HEK293T (cell line): ENCODE results near the gene NTN3.

Source experiments
- ARNT ChIP-seq: fragments of 450-650 bp; IDR thresholded peaks from 2 replicates; pipeline ENCODE4 v1.6.1; 2017; ENCODE audit warnings: mild to moderate bottlenecking
- BHLHE40 ChIP-seq: fragments of 450-650 bp; IDR thresholded peaks from 2 replicates; pipeline ENCODE4 v1.6.1; 2016; ENCODE audit warnings: mild to moderate bottlenecking, moderate library complexity, borderline replicate concordance
- CTBP1 ChIP-seq: fragments of 450-650 bp; IDR thresholded peaks from 2 replicates; pipeline ENCODE4 v1.6.1; 2016; ENCODE audit warnings: borderline replicate concordance
- ELF4 ChIP-seq: fragments of 450-650 bp; IDR thresholded peaks from 2 replicates; pipeline ENCODE4 v1.6.1; 2017; ENCODE audit warnings: antibody characterized with exemption
- FOXA1 ChIP-seq: fragments of 450-650 bp; IDR thresholded peaks from 2 replicates; pipeline ENCODE4 v1.6.1; 2016; ENCODE audit warnings: mild to moderate bottlenecking
- FOXM1 ChIP-seq: fragments of 450-650 bp; IDR thresholded peaks from 2 replicates; pipeline ENCODE4 v1.6.1; 2017; ENCODE audit warnings: mild to moderate bottlenecking, borderline replicate concordance
- HDGF ChIP-seq: fragments of 450-650 bp; IDR thresholded peaks from 2 replicates; pipeline ENCODE4 v1.6.1; 2017; ENCODE audit warnings: antibody characterized with exemption, borderline replicate concordance
- LEF1 ChIP-seq: fragments of 450-650 bp; IDR thresholded peaks from 2 replicates; pipeline ENCODE4 v1.6.1; 2017; ENCODE audit warnings: mild to moderate bottlenecking, borderline replicate concordance
- PKNOX1 ChIP-seq: fragments of 450-650 bp; IDR thresholded peaks from 2 replicates; pipeline ENCODE4 v1.6.1; 2016
- SP1 ChIP-seq: fragments of 450-650 bp; IDR thresholded peaks from 2 replicates; pipeline ENCODE4 v1.6.1; 2017
- SUZ12 ChIP-seq: fragments of 450-650 bp; IDR thresholded peaks from 2 replicates; pipeline ENCODE4 v1.6.1; 2016; ENCODE audit warnings: mild to moderate bottlenecking
- ZNF384 ChIP-seq: fragments of 450-650 bp; IDR thresholded peaks from 2 replicates; pipeline ENCODE4 v1.6.1; 2016

DNA sequence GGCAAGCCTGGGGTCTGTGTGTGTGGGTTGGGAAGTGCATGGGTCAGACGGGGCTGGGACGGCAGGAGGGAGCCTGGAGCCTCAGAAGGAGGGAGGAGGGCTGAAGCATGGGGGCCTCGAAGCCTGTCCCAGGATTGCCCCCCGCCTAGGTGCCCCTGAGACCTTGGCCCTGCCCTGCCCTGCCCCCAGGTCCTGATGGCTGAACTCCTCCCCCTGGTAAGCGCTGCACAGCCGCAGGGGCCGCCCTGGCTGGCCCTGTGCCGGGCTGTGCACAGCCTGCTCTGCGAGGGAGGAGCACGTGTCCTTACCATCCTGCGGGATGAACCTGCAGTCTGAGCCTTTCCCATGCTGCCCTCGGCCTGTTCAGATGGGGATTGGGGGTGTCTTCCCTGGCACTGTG, 6.8 kb upstream of the NTN3 start:
- TF ChIP-seq BHLHE40 (no peak), PKNOX1 (no peak), ARNT (no peak), CTBP1 (no peak), FOXA1 (no peak), ZNF384 (no peak), SP1 (no peak), FOXM1 (no peak), SUZ12 (no peak), ELF4 (no peak; the same call in 1 of the 2 replicates), HDGF (no peak), LEF1 (no peak)
